Transverse colon (tissue), 4 donors: ENCODE measurements around the gene LRRN4. TPM values are rescaled to one million over a fixed set of nuclear protein-coding genes. Genes with fewer than 3 reads are reported as not detected.

Experiments used
- DNase-seq: peaks from one replicate; pipeline ENCODE4 v3.0.0-alpha.2; 2019
- H3K27ac ChIP-seq, 4 donors: fragments of 200-600 bp; sonication (generic); 2 replicates each; pipeline ENCODE4 v1.5.1; 2016 to 2018; ENCODE audit warnings: inconsistent platforms in 4 of 4
- H3K27me3 ChIP-seq: fragments of 200-600 bp; sonication (generic); 2 replicates; pipeline ENCODE4 v1.5.1; 2017; ENCODE audit warnings: inconsistent platforms
- H3K36me3 ChIP-seq, 4 donors: fragments of 200-600 bp; sonication (generic); 2 replicates each; pipeline ENCODE4 v1.5.1; 2017 to 2019; ENCODE audit warnings: inconsistent platforms in 4 of 4
- H3K4me1 ChIP-seq, 4 donors: fragments of 200-600 bp; sonication (generic); 2 replicates each; pipeline ENCODE4 v1.5.1; 2017 to 2020; ENCODE audit warnings: inconsistent platforms in 4 of 4
- H3K4me3 ChIP-seq, 4 donors: fragments of 200-600 bp; sonication (generic); 1 replicate in 1 of 4; 2 replicates in 3 of 4; pipeline versions ENCODE4 v1.5.1 to v1.6.1; 2017 to 2019; ENCODE audit warnings: inconsistent platforms in 4 of 4
- H3K9me3 ChIP-seq, 2 donors: fragments of 200-600 bp; sonication (generic); 2 replicates each; pipeline ENCODE4 v1.5.1; 2017 to 2019; ENCODE audit warnings: inconsistent platforms in 2 of 2
- CTCF ChIP-seq, 5 experiments: fragments of 200-600 bp in 3 of 5; fragments of 450-650 bp in 2 of 5; sonication (generic) in 3 of 5; IDR thresholded peaks; 1 replicate in 2 of 5; 2 replicates in 3 of 5; pipeline ENCODE4 v1.5.1; 2016 to 2017; ENCODE audit warnings: antibody characterized with exemption in 5 of 5, inconsistent platforms in 3 of 5, mild to moderate bottlenecking in 2 of 5, moderate library complexity in 1 of 5
- EP300 ChIP-seq: sonication (generic); formaldehyde crosslinking; IDR thresholded peaks from one replicate; pipeline ENCODE4 v1.6.1; 2017; ENCODE audit warnings: antibody characterized with exemption, low read depth
- POLR2A ChIP-seq: fragments of 450-650 bp; IDR thresholded peaks from one replicate; pipeline ENCODE4 v1.6.1; 2016; ENCODE audit warnings: antibody characterized with exemption, mild to moderate bottlenecking, moderate library complexity
- POLR2AphosphoS5 ChIP-seq, 3 donors: sonication (generic); formaldehyde crosslinking; IDR thresholded peaks; one replicate each; pipeline ENCODE4 v1.6.1; 2016; ENCODE audit warnings: antibody characterized with exemption in 3 of 3
- WGBS, 2 donors: methylation state at CpG; one replicate each; pipeline ENCODE4 v1.1.5; 2018; ENCODE audit warnings: low coverage in 1 of 2; 5-methylcytosine and 5-hydroxymethylcytosine counted together
- in situ Hi-C, 4 donors: fragments of 200-750 bp; cut with MboI; loops; one replicate each; pipeline versions ENCODE4 v1.15.0 to v1.15.1; 2017; ENCODE audit warnings: low sequenced_read_pairs in 3 of 4, low pct_ligation_motif_present in 1 of 4, low pct_unique_long_range_greater_than_20kb in 1 of 4
- intact Hi-C: fragments of 100-400 bp; cut with DNase I; formaldehyde crosslinking; loops from one replicate; pipeline ENCODE4 v1.15.1; 2023; ENCODE audit warnings: low total_unique reads
- total RNA-seq, 4 donors: library from RNA; depleted of rRNA; stranded (reverse); fragments of >200 nt; gene quantifications; one replicate each; pipeline ENCODE4 v1.1.0, GENCODE V29; 2016

The LRRN4 gene
- total RNA-seq, 4 donors from 2014 or later = 0.48 TPM; not detected in 3

- H3K4me1 ChIP-seq = no peaks in the 10 kb centered on the region
- H3K27me3 ChIP-seq = no peaks in the 10 kb centered on the region
- no peak overlapping the region for H3K4me3 ChIP-seq
- 78 to 100% methylated on average over 1 to 2 of the region's 2 CpGs for WGBS, 2 donors
- no peaks in the 10 kb centered on the region for H3K9me3 ChIP-seq
- no peak overlapping the region for H3K27ac ChIP-seq
- intact Hi-C loops = loop anchor here (10.0 kb wide), 1 partner anchor 115 kb away; the partner anchor contains the start of genes MCM8 and TRMT6
- peaks cover 0 to 4% (median 1%) of the 10 kb centered on the region in 4 donors for H3K36me3 ChIP-seq
- no peak for DNase-seq
- no peak for TF ChIP-seq CTCF (IDR thresholded peaks at IDR 0.05)
- in situ Hi-C loops = no loop called here
These were observed 15.8 kb upstream of the LRRN4 start for GRCh38 chr20:6069669-6070068.

- DNase-seq = no peak
- Histone ChIP-seq H3K36me3 (peaks cover 0 to 3% (median 0%) of the 10 kb centered on the region in 4 donors), H3K27me3 (no peaks in the 10 kb centered on the region), H3K9me3 (no peaks in the 10 kb centered on the region), H3K4me1 (no peaks in the 10 kb centered on the region), H3K4me3 (no peak overlapping the region), H3K27ac (no peak overlapping the region)
- WGBS, 2 donors = 70 to 81% methylated on average over 2 to 4 of the region's 4 CpGs
- no peak for TF ChIP-seq POLR2AphosphoS5 (IDR thresholded peaks at IDR 0.05)
- no peak for TF ChIP-seq EP300
- no peak for TF ChIP-seq CTCF (IDR thresholded peaks at IDR 0.05)
- in situ Hi-C loops (no loop called here), intact Hi-C loops (no loop called here)
These were observed 14.0 kb upstream of the LRRN4 start for GRCh38 chr20:6067763-6068318.

GRCh38 chr20:6066582-6066981 is 12.7 kb upstream of the LRRN4 start:
- Histone ChIP-seq H3K36me3 (no peaks in the 10 kb centered on the region), H3K27me3 (no peaks in the 10 kb centered on the region), H3K4me1 (no peaks in the 10 kb centered on the region), H3K27ac (no peak overlapping the region), H3K4me3 (no peak overlapping the region), H3K9me3 (no peaks in the 10 kb centered on the region)
- intact Hi-C loops (no loop called here), in situ Hi-C loops (no loop called here)
- no peak for TF ChIP-seq EP300
- TF ChIP-seq POLR2AphosphoS5 (IDR thresholded peaks at IDR 0.05) = no peak
- no peak for TF ChIP-seq POLR2A
- no peak for TF ChIP-seq CTCF (IDR thresholded peaks at IDR 0.05)
- 84% methylated on average over 3 of the region's 3 CpGs; no CpG with 5 or more reads in 1 of the 2 donors for WGBS, 2 donors
- DNase-seq = no peak

GRCh38 chr20:6061544-6061943 is 7.7 kb upstream of the LRRN4 start:
- H3K4me3 ChIP-seq = no peak overlapping the region
- 41% methylated on average over 2 of the region's 2 CpGs; no CpG with 5 or more reads in 1 of the 2 donors for WGBS, 2 donors
- no peak overlapping the region for H3K27ac ChIP-seq
- intact Hi-C loops = no loop called here
- H3K4me1 ChIP-seq = peaks cover 0 to 7% (median 2%) of the 10 kb centered on the region in 4 donors
- H3K9me3 ChIP-seq = no peaks in the 10 kb centered on the region
- H3K36me3 ChIP-seq = no peaks in the 10 kb centered on the region
- no peak for DNase-seq
- TF ChIP-seq CTCF (IDR thresholded peaks at IDR 0.05) = no peak
- no peak for TF ChIP-seq POLR2A
- TF ChIP-seq POLR2AphosphoS5 (IDR thresholded peaks at IDR 0.05) = no peak
- no peak for TF ChIP-seq EP300
- peaks cover 2% of the 10 kb centered on the region for H3K27me3 ChIP-seq
- in situ Hi-C loops = no loop called here
